Measurements from ENCODE around the gene TMBIM4.

The TMBIM4 gene

DNA sequence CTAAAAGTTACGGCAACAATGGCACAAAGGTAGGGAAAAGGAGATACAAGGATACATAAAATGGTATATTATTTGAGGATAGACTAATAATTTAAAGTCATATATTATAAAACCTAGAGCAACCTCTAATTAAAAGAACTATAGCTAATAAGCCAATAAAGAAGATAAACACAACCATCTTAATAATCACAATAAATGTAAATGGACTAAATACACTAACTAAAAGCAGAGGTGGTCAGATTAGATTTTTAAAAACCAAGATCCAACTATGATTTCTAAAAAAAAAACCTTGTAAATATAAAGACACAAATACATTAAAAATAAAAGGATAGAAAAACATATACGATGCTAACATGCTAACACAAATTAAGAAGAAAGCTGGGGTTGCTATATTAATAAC, 28.5 kb downstream of the TMBIM4 start:
- DNase-seq (ENCODE audit: low read depth, low spot score), result no peak

DNA sequence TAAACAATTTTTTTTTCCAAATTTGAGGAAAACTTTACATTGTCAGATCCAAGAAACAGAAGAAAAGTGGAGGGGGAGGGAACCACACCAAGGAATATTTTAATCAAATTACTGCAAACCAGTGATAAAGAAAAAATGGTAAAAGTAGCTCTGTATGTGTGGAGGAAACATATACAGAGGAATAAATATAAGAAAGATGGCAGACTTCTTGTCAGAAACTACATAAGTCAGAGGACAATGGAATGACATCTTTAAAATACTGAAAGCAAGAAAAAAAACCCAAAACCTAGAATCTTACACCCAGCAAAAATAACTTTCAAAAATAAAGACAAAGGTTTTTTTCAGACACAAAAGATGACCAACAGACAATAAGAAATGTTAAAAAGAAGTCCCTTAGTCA, 29.1 kb downstream of the TMBIM4 start:
- no peak for DNase-seq (ENCODE audit: low read depth, low spot score)

DNA sequence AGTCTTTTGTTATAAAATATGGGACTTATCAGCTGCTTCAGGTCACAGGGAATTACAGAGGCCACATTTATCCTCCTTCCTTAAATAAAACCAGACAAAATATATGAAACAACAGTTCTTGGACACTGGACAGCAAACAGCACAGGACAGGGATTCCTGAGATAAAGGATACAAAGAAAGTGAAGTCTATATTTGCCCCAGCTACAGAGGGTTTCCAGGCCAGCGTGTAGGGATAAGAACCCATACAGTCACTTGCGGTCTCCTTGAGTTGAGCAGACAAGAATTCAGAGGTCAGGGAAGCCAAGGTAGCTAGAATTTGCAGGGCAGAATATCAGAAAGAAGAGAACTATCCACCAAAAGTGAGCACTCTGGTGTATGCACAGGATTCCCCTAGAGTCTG, 30.5 kb downstream of the TMBIM4 start:
- DNase-seq (ENCODE audit: low read depth, low spot score), result no peak

DNA sequence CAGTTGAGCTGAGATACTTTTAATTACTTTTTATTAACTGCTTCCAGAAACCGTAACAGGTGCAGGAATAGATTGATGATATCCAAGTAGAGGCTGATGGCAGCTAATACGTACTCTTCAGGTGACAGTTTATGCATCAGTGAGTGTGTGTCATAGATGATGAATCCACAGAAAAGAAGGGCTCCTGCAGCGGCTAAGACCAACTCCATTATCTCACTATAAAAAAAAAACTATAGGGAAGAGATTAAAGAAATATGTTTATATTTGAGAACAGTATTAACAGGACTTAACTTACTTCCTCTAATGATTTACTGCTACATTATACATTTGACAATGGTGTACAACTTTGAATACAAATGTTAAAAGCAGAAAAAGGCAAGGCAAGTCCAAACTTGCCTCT, 31.9 kb downstream of the TMBIM4 start:
- no peak for DNase-seq (ENCODE audit: low read depth, low spot score)

DNA sequence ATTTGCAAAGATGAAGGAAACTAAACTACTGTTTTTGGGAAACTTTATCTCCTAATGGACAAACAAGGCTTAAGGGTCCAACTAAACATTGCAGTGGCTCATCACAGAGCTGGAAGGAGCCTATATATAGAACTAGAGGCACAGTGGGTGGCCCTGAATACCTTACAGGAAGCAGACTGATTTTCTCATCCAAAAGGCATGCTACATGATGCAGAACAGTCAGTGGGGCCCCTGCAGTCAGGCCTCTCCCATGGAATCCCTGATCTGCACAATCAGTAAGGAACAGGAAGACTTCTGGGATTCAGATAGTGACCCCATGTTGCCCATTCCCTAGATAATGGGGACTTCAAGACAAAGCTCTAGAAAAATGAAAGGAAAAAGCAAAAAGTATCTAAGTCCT, 37.4 kb downstream of the TMBIM4 start:
- peak; percentile 60 for DNase-seq (ENCODE audit: low read depth, low spot score)

DNA sequence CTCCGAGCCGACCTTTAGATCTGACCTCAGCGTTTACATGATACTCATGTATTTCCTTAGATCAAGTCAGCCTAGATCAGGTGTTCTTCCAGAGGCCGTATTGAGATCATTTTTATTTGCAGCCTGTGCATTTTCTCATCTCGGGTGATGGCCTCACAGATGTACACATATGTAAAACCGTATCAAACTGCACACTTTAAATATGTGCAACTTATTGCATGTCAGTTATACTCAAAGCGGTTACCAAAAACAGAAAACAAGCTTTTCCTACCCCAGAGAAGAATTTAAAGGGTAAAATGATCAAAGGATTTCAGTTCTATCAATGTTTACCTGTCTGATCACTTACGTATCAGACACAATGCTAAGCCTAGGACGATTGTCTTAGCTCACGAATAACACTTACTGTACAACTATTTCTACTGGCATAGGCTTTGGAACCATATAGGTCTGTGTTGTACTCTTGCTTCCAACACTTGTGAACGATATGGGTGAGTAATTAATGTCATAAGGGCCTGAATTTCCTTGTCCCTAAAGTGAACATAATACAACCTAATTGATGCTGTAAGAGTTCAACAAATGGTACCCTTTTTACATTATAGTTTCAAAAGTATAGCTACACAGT, 38.6 kb downstream of the TMBIM4 start:
- DNase-seq (ENCODE audit: low read depth, low spot score), result no peak

DNA sequence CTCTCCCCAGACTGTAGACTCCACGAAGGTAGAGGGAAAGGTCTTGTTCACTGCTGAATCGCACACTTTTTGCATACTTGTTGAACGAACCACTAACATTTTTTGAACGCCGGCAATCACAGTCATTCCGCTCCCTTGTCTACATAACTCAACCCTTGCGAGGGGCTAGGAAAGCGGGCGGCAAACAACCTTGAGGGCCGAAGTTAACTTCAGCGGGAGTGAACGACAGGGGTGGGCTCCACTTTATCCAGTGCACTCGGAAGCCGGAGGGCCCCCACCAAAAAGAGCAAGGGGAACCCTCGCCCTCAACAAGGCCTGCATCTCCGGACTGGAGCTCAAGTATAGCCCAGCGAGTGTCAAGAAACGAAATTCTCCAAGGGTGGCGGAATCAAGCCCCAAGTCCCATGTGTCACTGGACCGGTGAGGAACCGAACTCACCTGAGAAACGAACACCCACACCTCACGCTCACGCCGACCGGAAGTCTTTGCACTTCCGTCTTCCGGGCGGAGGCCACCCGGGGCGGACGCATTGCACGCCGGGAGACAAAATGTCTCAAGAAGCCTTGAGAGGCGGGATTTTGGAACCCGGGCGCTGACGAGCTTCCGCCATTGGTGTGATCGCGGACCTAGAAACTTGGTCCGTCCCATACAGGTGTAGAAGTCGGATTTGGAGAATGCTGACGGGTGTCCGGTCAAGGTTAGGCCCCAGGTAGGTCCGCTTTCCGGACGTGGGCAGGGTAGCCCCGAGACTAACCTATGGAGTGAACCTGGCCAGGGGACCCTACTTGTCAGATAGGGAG, 39.3 kb downstream of the TMBIM4 start, which contains the start of gene LLPH:
Gene LLPH (minus strand): TSS at position 484 of the 800 bp plus-strand sequence. CDS start 1,644 bp downstream, outside the sequence.
- DNase-seq (ENCODE audit: low read depth, low spot score), result peak; percentile 92

DNA sequence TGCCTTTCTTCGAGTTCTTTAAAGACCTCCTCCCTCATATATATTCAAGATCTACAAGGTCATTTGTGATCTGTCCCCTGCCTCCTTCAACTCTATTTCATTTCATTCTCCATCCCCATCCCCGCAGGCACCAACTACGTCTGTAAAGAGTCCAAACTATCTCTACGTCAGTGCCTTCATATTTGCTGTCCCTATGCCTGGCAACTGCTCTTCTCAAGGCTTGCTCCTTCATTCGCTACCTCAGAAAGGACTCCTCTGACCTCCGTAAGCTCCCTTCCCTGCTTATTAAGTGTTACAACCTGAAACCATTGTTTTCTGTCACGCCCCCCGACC, 39.9 kb downstream of the TMBIM4 start:
- DNase-seq (ENCODE audit: low read depth, low spot score), result no peak

DNA sequence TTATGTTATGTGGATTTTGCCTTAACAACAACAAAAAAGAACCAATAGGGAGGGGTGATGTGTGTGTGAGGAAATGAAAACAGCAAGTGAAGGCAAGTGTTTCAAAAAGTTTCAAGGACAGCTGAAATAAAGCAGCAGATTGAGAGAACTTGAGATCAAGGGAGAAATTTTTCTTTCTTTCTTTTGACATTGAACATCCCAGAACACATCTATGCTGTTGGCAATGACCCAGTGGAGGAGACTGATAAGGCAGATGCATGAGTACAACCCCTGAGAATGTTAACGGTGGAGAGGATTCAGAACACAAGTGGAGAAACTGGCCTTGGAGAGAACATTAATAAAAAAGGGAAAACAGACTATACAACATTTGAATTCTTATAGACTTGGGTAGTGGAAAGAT, 42.1 kb downstream of the TMBIM4 start:
- no peak for DNase-seq (ENCODE audit: low read depth, low spot score)

DNA sequence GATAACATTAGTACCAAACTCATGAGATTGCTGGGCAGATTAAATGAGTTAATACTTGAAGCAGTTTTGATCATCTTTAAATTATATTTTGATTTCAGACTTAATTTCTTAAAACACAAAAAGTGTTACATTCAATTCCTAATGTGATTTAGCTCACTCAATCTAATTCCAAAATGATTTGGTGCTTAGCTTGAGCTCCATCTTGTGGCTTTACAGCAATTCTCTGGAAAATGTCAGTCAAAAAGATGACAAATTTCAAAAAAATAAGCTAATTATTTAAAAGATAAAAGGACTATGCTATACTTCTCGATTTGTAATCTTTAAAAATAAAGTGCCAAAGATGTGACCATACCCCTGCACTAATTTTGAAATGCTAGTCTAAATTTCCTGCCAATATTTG, 49.3 kb downstream of the TMBIM4 start:
- no peak for DNase-seq (ENCODE audit: low read depth, low spot score)

DNA sequence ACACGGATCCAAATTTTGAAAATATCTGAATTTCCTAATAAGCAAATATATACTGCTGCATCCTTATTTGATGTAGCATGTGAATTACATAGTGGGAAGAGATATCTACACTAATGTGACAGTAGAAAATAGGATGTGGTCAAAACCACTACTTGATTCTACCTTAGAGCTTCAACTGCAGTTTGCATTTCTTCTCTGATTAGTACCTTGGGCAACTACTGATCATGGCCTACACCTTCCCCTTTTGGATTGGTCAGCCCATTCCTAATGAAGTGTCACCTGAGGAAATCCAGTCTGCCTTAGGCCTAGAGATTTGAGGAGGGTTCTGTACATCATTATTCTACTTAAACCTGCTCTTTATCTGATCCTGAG, 49.9 kb downstream of the TMBIM4 start:
- DNase-seq (ENCODE audit: low read depth, low spot score), result no peak

DNA sequence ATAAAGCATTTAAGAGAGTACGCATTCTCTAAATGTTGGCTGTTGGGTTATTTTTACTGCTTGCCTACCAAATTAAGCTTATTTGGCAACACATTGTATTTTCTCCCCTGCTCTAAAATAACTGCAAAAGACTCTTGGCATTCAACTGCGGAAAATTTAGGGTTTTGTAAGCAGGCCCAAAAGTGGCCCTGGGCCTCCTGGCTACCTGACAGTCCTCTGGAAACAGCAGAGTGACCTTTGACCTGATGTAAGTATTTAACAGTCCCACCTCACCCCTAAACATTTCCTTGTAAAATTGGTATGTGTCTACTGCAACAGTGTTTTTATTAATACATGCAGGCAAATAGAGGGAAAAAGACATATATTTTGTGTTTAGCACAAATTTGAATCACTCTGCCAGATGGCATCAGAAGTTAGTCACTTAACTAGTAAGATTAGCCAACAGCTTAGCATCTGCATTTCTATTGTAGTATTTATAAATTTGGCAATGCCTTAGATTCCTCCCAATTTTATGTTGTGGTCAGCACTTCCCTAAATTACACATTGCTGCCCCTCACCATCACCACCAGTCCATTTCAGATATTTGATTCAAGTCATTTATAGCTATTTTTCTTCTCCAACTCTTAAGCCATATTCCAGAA, 50.4 kb downstream of the TMBIM4 start:
- DNase-seq (ENCODE audit: low read depth, low spot score), result no peak

DNA sequence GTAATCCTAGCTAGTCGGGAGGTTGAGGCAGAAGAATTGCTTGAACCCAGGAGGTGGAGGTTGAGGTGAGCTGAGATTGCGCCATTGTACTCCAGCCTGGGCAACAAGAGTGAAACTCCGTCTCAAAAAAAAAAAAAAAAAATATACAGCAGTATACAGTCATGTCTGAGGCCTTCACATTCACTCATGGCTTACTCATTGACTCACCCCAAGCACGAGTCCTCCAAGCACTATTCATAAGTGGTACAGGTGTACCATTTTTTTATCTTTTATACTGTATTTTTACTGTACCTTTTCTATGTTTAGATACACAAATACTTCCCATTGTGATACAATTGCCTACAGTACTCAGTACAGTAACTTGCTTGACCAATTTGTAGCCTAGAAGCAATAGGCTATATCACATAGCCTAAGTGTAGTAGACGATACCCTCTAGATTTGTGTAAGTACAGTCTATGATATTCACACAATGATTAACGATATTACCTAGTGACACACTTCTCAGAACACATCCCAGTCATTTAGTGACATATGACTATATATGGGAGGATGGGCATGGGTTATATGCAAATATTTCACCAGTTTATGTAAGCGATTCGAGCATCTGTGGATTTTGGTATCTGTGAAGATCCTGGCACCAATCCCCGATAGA, 51.4 kb downstream of the TMBIM4 start:
- no peak for DNase-seq (ENCODE audit: low read depth, low spot score)

DNA sequence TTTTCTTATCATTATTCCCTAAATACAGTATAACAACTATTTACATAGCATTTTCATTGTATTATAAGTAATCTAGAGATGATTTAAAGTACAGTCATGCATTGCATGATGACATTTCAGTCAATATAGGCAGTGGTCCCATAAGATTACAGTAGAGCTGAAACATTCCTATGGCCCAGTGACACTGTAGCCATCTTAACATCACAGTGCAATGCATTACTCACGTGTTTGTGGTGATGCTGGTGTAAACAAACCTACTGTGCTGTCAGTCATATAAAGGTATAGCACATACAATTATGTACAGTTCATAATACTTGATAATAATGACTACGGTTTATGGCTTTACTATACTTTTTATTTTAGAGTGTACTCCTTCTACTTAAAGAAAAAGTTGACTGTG, 52.6 kb downstream of the TMBIM4 start:
- DNase-seq (ENCODE audit: low read depth, low spot score), result no peak

DNA sequence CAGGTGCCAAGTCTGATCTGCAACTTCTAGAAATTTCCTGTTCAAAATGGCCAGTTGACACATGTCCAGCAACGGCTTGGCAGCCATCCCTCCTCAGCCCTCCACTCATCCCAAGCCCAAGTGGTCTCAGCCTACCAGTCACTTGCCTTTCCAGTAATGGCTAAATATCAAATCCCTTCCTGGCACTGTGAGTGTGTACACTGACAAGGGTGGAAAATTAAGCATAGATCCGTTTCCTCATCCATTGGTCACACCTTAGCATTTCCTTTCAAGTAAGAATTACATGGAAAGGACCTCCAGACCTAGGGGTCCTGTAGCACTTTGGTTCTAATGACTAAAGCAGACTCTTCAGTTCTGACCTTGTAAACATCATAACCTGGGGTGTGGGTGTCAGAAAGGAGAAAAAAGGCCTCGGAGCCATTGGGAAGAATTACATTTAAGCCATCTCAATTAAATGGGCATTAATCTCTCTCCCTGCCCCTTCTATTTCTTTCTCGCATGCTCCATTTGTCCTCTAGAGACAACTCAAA, 54.7 kb downstream of the TMBIM4 start:
- DNase-seq (ENCODE audit: low read depth, low spot score), result no peak

DNA sequence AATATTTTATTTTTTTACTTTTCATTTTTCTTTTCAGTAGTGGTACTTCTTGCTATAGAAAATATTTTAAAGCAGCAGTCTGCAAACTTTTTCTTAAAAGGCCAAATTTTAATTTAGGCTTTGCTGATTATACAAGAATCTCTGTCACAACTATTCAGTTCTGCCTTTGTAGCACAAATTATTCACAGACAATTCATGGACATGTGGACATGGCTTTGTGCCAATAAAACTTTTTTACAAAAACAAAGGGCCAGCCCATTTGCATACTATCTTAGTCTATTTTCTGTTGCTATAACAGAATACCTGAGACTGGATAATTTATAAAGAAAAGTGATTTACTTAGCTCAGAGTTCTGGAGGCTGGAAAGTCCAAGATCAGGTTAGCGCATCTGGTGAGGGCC, 56.3 kb downstream of the TMBIM4 start:
- DNase-seq (ENCODE audit: low read depth, low spot score), result no peak

DNA sequence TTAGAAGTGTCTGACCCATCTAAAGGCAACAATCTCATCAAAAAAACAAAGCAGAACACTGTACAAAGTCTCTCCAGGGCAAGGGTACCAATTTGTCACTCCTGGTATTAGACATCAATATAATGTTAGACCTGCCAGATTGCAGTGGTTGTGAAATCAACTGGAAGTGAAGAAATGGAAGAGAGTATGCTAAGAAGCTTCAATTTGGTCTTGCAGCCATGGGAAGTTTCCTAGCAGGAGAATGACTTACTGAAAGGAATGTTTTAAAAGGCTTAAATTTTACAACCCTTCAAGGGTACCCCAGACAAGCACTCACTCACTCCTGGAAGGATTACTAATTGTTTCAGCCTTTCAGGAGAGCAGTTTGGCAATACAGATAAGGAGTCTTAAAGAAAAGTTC, 58.2 kb downstream of the TMBIM4 start:
- peak; percentile 23 for DNase-seq (ENCODE audit: low read depth, low spot score)

DNA sequence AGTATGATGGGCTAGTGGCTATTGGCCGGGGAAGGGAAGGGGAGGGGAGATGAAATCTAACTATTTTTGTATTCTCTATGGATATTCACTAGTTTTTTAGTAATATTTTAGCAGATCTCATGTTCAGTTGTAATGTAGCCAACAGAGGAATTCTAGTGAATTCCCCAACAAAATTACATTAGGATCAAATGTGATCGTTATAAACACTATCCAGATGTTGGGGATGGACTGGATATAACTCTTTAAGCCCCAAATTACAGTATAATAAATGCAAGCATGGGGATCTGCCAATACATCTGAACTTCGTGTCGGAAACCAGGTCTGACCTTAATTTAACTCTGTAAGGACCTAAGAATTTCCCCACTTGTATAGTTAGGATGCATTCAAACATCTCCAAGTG, 60.7 kb downstream of the TMBIM4 start:
- no peak for DNase-seq (ENCODE audit: low read depth, low spot score)

DNA sequence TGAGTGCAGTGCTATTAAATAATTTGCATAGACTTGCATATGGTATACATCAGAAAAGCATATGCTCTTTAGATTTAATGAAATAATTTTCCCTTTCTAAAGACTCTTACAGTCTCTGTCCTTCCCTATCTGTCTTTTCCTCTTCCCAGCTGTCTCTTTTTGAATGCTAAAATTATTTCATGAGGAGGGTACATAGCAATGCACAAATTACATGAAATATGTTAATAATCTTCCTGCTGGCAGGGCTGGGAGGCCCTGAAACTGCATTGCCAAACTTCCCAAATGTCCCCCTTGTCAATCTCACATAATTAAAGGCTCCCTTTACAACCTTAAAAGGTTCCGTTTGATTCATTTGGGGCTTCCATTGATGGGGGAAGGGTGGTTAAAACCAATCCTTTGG, 61.4 kb downstream of the TMBIM4 start:
- DNase-seq (ENCODE audit: low read depth, low spot score), result no peak

DNA sequence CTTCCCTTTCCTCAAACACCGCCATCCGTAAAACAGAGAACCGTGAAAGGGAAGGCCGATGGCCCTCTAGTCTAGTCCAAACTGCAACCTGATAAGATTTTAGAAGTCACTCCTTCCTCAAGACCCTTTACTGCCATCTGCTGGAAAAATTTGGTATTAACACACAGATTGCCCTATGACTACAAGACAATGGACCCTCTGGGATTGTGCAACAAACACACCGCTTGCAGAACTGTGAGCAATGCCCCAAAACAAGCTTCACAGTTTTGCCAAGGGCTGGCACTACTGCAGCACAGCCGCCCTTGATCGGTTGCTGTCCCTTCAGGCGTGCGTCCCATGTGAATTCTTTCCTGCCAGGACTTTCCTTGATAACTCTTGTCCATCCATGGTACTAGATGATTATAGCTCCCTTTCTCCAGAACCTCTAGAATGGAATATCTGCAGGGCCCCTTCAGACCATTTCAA, 62.3 kb downstream of the TMBIM4 start:
- peak; percentile 88 for DNase-seq (ENCODE audit: low read depth, low spot score)

DNA sequence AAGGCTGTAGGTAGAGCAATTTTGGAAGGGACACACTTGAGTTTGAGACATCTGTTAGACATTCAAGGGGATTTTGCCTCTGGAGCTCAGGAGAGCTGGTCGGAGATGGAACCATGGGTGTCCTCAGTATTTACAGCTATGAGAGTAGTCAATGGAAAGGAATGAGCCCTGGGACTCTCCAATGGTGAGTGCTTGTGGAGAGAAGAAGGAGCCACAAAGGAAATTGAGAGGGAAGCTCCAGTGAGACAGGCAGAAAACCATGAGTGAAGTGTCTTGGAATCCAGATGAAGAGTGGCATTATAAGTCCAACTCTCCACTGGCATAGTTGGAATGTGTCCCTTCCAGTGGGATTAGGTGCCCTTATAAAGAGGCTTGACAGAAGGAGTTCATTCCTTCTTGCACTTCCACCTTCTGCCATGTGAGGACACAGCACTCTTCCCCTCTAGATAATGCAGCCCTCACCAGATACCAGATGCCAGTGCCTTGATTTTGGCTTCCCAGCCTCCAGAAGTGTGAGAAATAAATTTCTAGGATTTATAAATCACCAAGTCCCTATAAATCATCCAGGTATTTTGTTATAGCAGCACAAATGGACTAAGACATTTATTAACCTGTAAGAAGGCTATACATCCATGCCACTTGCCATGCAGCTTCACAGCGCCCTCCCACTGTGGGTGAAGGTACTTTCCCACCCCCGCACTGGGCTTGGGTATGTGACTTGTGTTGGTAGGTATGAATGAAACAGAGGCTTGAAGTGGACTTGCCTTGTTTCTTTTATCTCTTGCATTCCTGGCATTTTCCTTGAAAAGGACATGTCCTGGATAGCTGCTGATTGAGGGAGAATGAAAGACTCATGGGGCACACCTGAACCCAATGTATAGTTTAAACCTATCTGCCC, 66.5 kb downstream of the TMBIM4 start:
- peak; percentile 48 for DNase-seq (ENCODE audit: low read depth, low spot score)
